HCT116 (cell line): ENCODE measurements around the gene AAR2. TPM values are rescaled to one million over a fixed set of nuclear protein-coding genes. Genes with fewer than 3 reads are reported as not detected.

Experiments used
- ATAC-seq: fragments of 200-7000 bp; cut with Tn5 transposase; 2 replicates; pipeline ENCODE4 v1.9.1; 2020; ENCODE audit warnings: mild to moderate bottlenecking, moderate library complexity
- BruUV-seq: library from RNA; stranded (reverse); fragments of 400-500 nt; replicated peaks from 2 replicates; lab custom pipeline; 2021; lab: Mats Ljungman, UMichigan
- CTCF ChIA-PET: fragments of 300-600 bp; sonication (Branson Sonifier 250); formaldehyde crosslinking; loops from one replicate; lab custom pipeline; 2021; ENCODE audit warnings: antibody characterized with exemption; lab: Charles Lee
- POLR2A ChIA-PET: fragments of 300-600, 350-600 bp; sonication (Branson Sonifier 250); formaldehyde crosslinking; loops from one replicate; lab custom pipeline; 2021; ENCODE audit warnings: antibody characterized with exemption; lab: Charles Lee
- RAD21 ChIA-PET, 2 experiments: fragments of 300-600 bp; sonication (Branson Sonifier 250); formaldehyde crosslinking; loops; one replicate each; lab custom pipeline; 2023; ENCODE audit warnings: low total read pairs in 2 of 2; ENCODE audit not compliant: uncharacterized antibody in 2 of 2, unreplicated experiment in 2 of 2, low non-redundant PET in 1 of 2; lab: Charles Lee
- DNase-seq: peaks from one replicate; pipeline ENCODE4 v3.0.0-alpha.2; 2010; ENCODE audit warnings: low read depth, low spot score
- H2AFZ ChIP-seq: fragments of 200-600 bp; shearing (Covaris generic), sonication (generic); 2 replicates; pipeline ENCODE4 v1.6.1; 2017; ENCODE audit warnings: low read depth, mixed run types, mixed read lengths, antibody characterized with exemption, low read length; ENCODE audit not compliant: poor library complexity, severe bottlenecking
- H3K27ac ChIP-seq: 2 replicates; pipeline ENCODE4 v1.5.1; 2012; ENCODE audit warnings: low read depth, low read length
- H3K27me3 ChIP-seq: fragments of 200-600 bp; sonication (generic); 2 replicates; pipeline ENCODE4 v1.6.1; 2016; ENCODE audit warnings: mixed run types, low read length, mixed read lengths; ENCODE audit not compliant: insufficient read depth
- H3K36me3 ChIP-seq, 2 experiments: fragments of 200-500 bp in 1 of 2; fragments of 200-600 bp in 1 of 2; sonication (Bioruptor generic) in 1 of 2; sonication (generic) in 1 of 2; 2 replicates each; pipeline versions ENCODE4 v1.5.1 to v1.6.1; 2014 to 2016; ENCODE audit warnings: low read length in 2 of 2, inconsistent platforms in 1 of 2, mixed read lengths in 1 of 2, mixed run types in 1 of 2; ENCODE audit not compliant: insufficient read depth in 2 of 2, control insufficient read depth in 1 of 2
- H3K4me1 ChIP-seq, 2 experiments: fragments of 200-600 bp in 1 of 2; sonication (generic) in 1 of 2; 2 replicates each; pipeline versions ENCODE4 v1.5.1 to v1.6.1; 2012 to 2017; ENCODE audit warnings: low read length in 2 of 2, inconsistent platforms in 1 of 2, mild to moderate bottlenecking in 1 of 2, mixed read lengths in 1 of 2, mixed run types in 1 of 2, moderate library complexity in 1 of 2; ENCODE audit not compliant: insufficient read depth in 2 of 2, control insufficient read depth in 1 of 2
- H3K4me2 ChIP-seq: fragments of 200-600 bp; sonication (generic); 2 replicates; pipeline ENCODE4 v1.6.1; 2017; ENCODE audit warnings: mixed run types, low read length, mixed read lengths
- H3K4me3 ChIP-seq, 2 experiments: fragments of 200-600 bp in 1 of 2; sonication (generic) in 1 of 2; replicated peaks in 1 of 2; 2 replicates each; pipeline ENCODE4 v1.5.1; 2011 to 2016; ENCODE audit warnings: low read length in 2 of 2, control low read depth in 1 of 2, low read depth in 1 of 2, mild to moderate bottlenecking in 1 of 2, mixed read lengths in 1 of 2, mixed run types in 1 of 2
- H3K79me2 ChIP-seq: fragments of 200-600 bp; sonication (generic); 2 replicates; pipeline ENCODE4 v1.6.1; 2017; ENCODE audit warnings: mild to moderate bottlenecking, mixed run types, low read length, moderate library complexity, mixed read lengths; ENCODE audit not compliant: insufficient read depth
- H3K9ac ChIP-seq: fragments of 200-600 bp; sonication (generic); 2 replicates; pipeline ENCODE4 v1.6.1; 2016; ENCODE audit warnings: low read length, mixed read lengths
- H3K9me2 ChIP-seq: fragments of 200-600 bp; sonication (generic), shearing (Covaris generic); 2 replicates; pipeline ENCODE4 v1.6.1; 2017; ENCODE audit warnings: mixed run types, mild to moderate bottlenecking, moderate library complexity; ENCODE audit not compliant: insufficient read depth
- H3K9me3 ChIP-seq, 2 experiments: fragments of 200-500 bp in 1 of 2; fragments of 200-600 bp in 1 of 2; sonication (Bioruptor generic) in 1 of 2; sonication (generic) in 1 of 2; 2 replicates each; pipeline ENCODE4 v1.6.1; 2014 to 2017; ENCODE audit warnings: low read length in 2 of 2, mixed read lengths in 2 of 2, inconsistent platforms in 1 of 2, low read depth in 1 of 2, mild to moderate bottlenecking in 1 of 2, mixed run types in 1 of 2, moderate library complexity in 1 of 2; ENCODE audit not compliant: control insufficient read depth in 1 of 2, insufficient read depth in 1 of 2
- H4K20me1 ChIP-seq: fragments of 200-600 bp; sonication (generic), shearing (Covaris generic); 2 replicates; pipeline ENCODE4 v1.6.1; 2017; ENCODE audit warnings: mixed run types, mild to moderate bottlenecking, moderate library complexity; ENCODE audit not compliant: insufficient read depth
- CBX3 ChIP-seq: IDR thresholded peaks from 2 replicates; pipeline ENCODE4 v1.6.1; 2012; ENCODE audit warnings: low read depth
- CEBPB ChIP-seq: IDR thresholded peaks from 2 replicates; pipeline ENCODE4 v1.6.1; 2012; ENCODE audit warnings: low read depth
- CTCF ChIP-seq, 3 experiments: fragments of 200-600 bp in 1 of 3; sonication (generic) in 1 of 3; IDR thresholded peaks in 2 of 3; conservative IDR thresholded peaks in 1 of 3; 2 replicates each; pipeline ENCODE4 v1.5.1; 2012 to 2017; ENCODE audit warnings: low read depth in 2 of 3, low read length in 2 of 3, antibody characterized with exemption in 1 of 3, borderline replicate concordance in 1 of 3, control low read depth in 1 of 3, mild to moderate bottlenecking in 1 of 3, mixed read lengths in 1 of 3, mixed run types in 1 of 3, moderate library complexity in 1 of 3; ENCODE audit not compliant: insufficient read depth in 1 of 3
- EGR1 ChIP-seq: IDR thresholded peaks from 2 replicates; pipeline ENCODE4 v1.6.1; 2012; ENCODE audit warnings: low read depth
- ELF1 ChIP-seq: IDR thresholded peaks from 2 replicates; pipeline ENCODE4 v1.6.1; 2012; ENCODE audit warnings: low read depth, borderline replicate concordance
- FOSL1 ChIP-seq: IDR thresholded peaks from 2 replicates; pipeline ENCODE4 v1.6.1; 2012; ENCODE audit warnings: low read depth
- RAD21 ChIP-seq: IDR thresholded peaks from 2 replicates; pipeline ENCODE4 v1.6.1; 2012; ENCODE audit warnings: low read depth, mild to moderate bottlenecking
- TCF7L2 ChIP-seq: IDR thresholded peaks from 2 replicates; pipeline ENCODE4 v1.7.0; 2011; ENCODE audit warnings: borderline replicate concordance, inconsistent platforms; ENCODE audit not compliant: insufficient read depth, insufficient read length; ENCODE audit errors: extremely low read depth
- ZBTB33 ChIP-seq: IDR thresholded peaks from 2 replicates; pipeline ENCODE4 v1.6.1; 2011; ENCODE audit warnings: mild to moderate bottlenecking, low read length, moderate library complexity; ENCODE audit not compliant: insufficient replicate concordance; ENCODE audit errors: extremely low read depth
- ZFX ChIP-seq: fragments of 450-650 bp; IDR thresholded peaks from 2 replicates; pipeline ENCODE4 v1.6.1; 2017
- intact Hi-C: fragments of 100-400 bp; cut with micrococcal nuclease; formaldehyde crosslinking; loops from 2 replicates; pipeline ENCODE4 v1.10.0; 2022
- total RNA-seq: library from RNA; stranded (reverse); gene quantifications from one replicate; pipeline ENCODE4 v1.2.1, GENCODE V29; 2021; ENCODE audit not compliant: unreplicated experiment

AAR2 gene
- total RNA-seq, 1 experiment from 2014 or later, result 23.3 TPM

- BruUV-seq, result no TSS peak
- TF ChIP-seq ZBTB33, result no peak
- ChIA-PET POLR2A (no interaction called here), CTCF (no interaction called here), RAD21 (no interaction called here)
- intact Hi-C loops, result no loop called here
- Histone ChIP-seq H3K4me3 (no peak overlapping the region), H3K9me2 (no peaks in the 10 kb centered on the region), H3K9ac (no peak overlapping the region), H4K20me1 (no peaks in the 10 kb centered on the region), H3K27ac (no peak overlapping the region), H3K4me2 (no peak overlapping the region), H2AFZ (no peak overlapping the region), H3K4me1 (no peaks in the 10 kb centered on the region), H3K9me3 (no peaks in the 10 kb centered on the region), H3K27me3 (peaks cover 35% of the 10 kb centered on the region), H3K79me2 (no peaks in the 10 kb centered on the region), H3K36me3 (no peaks in the 10 kb centered on the region)
- DNase-seq (no peak), ATAC-seq (no peak)
Measured at GRCh38 chr20:36298061-36298460, 61.8 kb downstream of the AAR2 start.

- H3K9ac ChIP-seq, result no peak overlapping the region
- H3K4me1 ChIP-seq, result no peaks in the 10 kb centered on the region
- no peak for DNase-seq
- RAD21 ChIA-PET, result no interaction called here
- H4K20me1 ChIP-seq, result no peaks in the 10 kb centered on the region
- H3K4me2 ChIP-seq, result no peak overlapping the region
- no peaks in the 10 kb centered on the region for H3K79me2 ChIP-seq
- CTCF ChIA-PET, result no interaction called here
- no peak for TF ChIP-seq TCF7L2
- no peak for TF ChIP-seq EGR1
- TF ChIP-seq RAD21, result no peak
- TF ChIP-seq CTCF (IDR thresholded peaks at IDR 0.05 in 2 of 3, conservative IDR thresholded peaks at IDR 0.05 in 1 of 3; ENCODE audit: borderline replicate concordance in 1 of 3, insufficient read depth in 1 of 3, low read depth in 2 of 3, low read length in 2 of 3), result no peak
- TF ChIP-seq ZFX, result no peak
- TF ChIP-seq CEBPB, result no peak
- no peak for TF ChIP-seq CBX3
- no peak for TF ChIP-seq FOSL1
- no peak for TF ChIP-seq ZBTB33
- TF ChIP-seq ELF1, result no peak
- no peak overlapping the region for H2AFZ ChIP-seq
- ATAC-seq, result no peak
- intact Hi-C loops, result no loop called here
- no peaks in the 10 kb centered on the region for H3K9me3 ChIP-seq
- no peak overlapping the region for H3K27ac ChIP-seq
- POLR2A ChIA-PET, result no interaction called here
- H3K27me3 ChIP-seq, result peaks cover 43% of the 10 kb centered on the region
- BruUV-seq, result no TSS peak
- no peaks in the 10 kb centered on the region for H3K36me3 ChIP-seq
- H3K4me3 ChIP-seq, result no peak overlapping the region
- H3K9me2 ChIP-seq, result no peaks in the 10 kb centered on the region
Measured at GRCh38 chr20:36298795-36299339, 62.6 kb downstream of the AAR2 start.
